Kidney tubule cell (primary cell): ENCODE results near the gene BICRA.
"Not testable (repeated sequence)": the region's sequence is repeated elsewhere in the genome, so short reads cannot be mapped to it uniquely, and the experiment has no call there.

ENCODE experiments used
- DNase-seq: peaks from one replicate; pipeline ENCODE4 v3.0.0-alpha.2; 2018; ENCODE audit warnings: low spot score

The BICRA gene

DNA sequence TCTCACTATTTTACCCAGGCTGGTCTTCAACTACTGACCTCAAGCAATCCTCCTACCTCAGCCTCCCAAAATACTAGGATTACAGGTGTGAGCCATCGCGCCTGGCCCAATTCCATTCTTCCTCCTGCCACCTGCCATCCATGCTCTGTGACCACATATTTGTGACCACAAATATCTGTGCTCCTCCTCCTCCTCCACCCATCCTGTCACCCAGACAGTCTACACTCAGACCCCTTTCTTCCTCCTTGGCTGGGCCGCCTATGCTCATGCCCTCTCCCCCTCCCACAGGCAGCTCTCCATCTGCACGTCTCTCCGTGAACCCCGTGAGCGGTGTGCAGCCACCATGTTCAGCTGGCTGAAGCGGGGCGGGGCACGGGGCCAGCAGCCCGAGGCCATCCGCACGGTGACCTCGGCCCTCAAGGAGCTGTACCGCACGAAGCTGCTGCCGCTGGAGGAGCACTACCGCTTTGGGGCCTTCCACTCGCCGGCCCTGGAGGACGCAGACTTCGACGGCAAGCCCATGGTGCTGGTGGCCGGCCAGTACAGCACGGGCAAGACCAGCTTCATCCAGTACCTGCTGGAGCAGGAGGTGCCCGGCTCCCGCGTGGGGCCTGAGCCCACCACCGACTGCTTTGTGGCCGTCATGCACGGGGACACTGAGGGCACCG, 107.5 kb downstream of the BICRA start:
- DNase-seq = peak; percentile 31

DNA sequence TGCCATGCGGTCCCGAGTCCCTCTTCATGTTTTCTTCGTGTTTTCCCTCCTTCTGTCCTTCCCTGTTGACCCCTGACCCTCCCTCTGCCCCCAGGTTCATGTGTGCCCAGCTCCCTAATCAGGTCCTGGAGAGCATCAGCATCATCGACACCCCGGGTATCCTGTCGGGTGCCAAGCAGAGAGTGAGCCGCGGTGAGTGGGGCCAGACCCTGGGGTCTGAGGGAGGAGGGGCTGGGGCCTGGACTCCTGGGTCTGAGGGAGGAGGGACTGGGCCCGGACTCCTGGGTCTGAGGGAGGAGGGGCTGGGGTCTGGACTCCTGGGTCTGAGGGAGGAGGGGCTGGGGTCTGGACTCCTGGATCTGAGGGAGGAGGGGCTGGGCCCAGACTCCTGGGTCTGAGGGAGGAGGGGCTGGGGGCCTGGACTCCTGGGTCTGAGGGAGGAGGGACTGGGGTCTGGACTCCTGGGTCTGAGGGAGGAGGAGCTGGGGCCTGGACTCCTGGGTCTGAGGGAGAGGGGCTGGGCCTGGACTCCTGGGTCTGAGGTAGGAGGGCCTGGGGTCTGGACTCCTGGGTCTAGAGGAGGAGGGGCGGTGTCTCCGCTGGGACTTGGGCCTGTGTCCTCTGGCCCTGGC, 109.6 kb downstream of the BICRA start:
- DNase-seq = not testable (repeated sequence)

DNA sequence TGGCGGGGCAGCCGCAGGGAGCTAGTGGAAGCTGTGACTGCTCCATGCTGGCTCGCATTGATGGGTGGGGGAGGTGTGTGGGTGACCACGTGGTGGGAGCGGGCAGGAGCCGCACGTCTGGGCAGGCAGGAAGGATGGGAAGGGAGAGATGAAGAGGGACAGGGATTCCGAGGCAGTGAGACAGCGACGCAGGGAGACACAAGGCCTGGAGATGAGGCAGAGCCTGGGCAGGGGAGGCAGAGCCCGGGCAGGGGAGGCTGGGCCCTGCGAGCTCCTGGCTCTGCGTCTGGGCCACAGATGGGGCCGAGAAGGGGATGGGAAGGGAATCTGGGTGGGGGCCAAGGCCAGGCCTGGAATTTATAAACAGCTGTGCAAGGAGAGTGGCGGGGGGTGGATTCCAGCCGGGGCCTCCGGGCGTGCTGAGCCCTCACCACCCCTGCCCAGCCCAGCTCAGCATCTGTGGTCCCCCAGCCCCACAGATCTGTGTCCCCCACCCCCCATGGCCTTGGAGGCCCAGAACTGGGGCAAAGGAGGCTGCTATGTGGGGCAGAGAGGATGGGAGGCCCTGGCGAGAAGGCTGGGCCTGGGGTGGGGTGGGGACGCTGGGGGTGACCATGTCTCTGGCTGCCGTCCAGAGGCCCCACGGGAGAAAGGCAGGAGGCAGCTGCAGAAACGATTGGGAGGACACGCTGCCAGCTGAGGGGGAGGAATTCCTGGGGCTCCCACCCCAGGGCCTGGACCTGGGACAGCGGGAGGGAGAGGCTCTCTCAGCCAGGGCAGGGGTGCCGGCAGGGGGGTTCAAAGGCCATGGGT, 110.3 kb downstream of the BICRA start:
- peak; percentile 90 for DNase-seq

DNA sequence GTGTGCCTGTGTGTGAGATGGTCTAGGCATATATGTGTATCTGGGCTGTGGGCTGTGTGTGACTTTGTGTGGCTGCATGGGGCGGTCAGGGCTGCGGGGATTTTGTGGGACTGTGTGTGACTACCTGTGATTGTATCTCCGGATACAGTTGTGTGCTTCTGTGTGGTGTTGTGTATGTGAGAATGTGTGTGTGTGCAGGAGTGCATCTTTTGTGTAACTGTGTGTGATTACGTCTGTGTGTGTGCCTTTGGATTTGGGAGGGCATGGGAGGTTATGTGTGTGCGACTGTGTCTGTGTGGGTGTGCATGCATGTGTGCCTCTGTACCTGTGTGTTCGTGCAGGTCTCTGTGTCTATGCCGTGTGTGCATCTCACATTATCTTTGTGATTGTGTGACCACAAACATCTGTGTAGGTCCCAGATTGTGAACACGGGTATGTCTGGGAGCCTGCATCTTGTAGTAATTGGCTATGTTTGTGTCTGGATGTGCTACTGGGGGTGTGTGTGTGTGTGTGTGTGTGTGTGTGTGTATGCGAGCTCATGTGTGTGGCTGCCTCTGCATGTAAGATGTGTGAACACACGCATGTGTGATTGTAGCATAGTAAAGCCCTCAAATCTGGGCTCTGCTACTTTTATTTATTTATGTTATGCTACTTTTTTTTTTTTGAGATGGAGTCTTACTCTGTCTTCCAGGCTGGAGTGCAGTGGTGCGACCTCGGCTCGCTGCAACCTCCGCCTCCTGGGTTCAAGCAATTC, 111.9 kb downstream of the BICRA start:
- no peak for DNase-seq

DNA sequence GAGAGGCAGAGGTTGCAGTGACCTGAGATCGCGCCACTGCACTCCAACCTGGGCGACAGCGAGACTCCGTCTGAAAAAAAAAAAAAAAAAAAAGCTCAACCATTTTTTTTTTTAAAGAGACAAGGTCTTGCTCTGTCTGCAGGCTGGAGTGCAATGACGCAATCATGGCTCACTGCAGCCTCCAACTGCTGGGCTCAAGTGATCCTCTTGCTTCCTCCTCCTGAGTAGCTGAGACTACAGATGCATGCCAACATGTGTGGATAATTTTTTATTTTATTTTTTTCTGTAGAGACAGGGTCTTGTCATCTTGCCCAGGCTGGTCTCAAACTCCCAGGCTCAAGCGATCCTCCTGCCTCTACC, 114.6 kb downstream of the BICRA start:
- DNase-seq = peak; percentile 87

DNA sequence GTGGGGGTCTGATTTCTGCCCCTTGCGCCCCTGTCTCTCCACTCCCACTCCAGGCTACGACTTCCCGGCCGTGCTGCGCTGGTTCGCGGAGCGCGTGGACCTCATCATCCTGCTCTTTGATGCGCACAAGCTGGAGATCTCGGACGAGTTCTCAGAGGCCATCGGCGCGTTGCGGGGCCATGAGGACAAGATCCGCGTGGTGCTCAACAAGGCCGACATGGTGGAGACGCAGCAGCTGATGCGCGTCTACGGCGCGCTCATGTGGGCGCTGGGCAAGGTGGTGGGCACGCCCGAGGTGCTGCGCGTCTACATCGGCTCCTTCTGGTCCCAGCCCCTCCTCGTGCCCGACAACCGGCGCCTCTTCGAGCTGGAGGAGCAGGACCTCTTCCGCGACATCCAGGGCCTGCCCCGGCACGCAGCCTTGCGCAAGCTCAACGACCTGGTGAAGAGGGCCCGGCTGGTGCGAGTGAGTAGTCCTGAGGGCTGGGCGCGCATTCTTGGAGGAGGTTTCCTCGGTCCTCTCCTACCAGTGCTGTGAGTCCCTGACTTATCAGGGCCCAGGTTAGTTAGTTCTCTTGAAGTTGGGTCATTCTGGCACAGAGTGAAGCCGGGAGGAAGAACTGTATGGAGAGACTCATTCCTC, 116.9 kb downstream of the BICRA start:
- DNase-seq = no peak

DNA sequence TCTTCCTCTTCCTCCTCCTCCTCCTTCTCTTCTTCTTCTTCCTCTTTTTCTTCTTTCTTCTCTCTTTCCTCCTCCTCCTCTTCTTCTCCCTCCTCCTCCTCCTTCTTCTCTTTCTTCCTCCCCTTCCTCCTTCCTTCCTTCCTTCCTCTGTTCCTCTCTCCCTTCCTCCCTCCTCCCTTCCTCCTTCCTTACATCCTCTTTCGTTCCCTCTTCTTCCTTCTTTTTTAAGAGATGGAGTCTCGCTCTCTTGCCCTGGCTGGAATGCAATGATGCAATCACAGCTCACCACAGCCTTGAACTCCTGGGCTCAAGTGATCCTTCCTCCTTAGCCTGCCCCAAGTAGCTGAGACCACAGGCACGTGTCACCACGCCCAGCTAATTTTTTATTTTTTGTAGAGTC, 117.5 kb downstream of the BICRA start:
- DNase-seq = peak; percentile 77

DNA sequence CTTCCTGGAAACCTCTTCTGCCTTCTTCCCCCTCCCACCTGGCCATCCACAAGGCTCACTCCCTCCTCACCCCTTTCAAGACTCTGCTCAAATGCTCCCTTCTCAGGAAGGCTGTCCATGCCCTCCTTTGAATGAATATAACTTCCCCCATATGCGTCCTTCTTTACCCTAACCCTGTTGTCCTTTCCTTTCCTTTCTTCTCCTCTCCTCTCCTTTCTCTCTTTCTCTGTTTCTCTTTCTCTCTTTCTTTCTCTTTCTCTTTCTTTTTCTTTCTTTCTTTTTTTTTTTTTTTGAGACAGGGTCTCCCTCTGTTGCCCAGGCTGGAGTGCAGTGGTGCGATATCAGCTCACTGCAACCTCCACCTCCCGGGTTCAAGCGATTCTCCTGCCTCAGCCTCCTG, 119.4 kb downstream of the BICRA start:
- DNase-seq = not testable (repeated sequence)

DNA sequence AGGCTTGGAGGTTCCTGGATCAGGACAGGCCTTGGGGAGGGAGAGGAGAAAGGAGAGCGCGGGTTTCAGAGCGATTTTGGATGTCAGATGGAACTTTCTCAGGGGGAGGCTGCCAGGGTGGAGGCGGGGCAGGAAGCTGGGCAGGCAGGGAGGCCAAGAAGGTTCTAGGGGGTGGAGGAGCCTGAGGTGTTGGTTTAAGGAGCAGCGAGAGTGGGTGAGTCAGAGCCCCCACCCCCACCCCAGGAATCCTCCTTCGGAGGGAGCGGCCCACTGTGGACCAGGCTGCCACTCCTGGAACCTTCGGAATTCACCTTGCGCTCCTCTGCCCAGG, 120.5 kb downstream of the BICRA start:
- peak; percentile 94 for DNase-seq

DNA sequence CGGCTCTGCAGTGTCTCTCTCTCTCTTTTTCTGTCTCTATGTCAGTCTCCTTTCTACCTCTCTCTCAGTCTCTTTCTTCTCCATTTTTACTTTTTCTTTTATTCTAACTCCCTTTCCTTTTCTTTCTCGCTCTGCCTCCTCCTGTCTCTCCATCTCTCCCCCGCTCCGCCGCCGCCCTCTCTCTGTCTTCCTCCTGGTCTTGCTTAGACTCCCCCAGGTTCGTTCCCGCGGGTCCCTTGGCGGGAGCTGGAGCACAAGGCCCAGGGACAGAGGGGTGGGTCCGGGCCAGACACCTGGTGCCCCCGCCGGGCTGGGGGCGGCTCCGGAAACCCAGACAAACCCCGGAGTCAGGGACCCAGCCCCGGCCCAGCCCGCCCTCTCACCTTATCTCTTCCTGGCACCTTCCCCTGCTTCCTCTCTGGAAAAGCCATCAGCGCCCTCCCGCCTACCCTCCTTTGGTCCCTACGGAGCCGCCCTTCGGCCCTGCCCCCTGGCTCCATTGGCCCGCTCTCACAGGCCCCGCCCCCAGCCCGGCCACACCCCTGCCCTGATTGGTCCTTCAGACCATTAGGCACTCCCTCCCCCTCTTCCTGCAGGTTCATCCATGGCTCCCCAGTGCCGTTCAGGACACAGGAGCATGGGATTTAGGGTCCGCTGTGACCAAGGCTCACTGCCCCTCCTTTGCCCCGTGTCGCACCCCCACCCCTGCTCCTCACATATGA, 121.0 kb downstream of the BICRA start:
- peak; percentile 79 for DNase-seq

DNA sequence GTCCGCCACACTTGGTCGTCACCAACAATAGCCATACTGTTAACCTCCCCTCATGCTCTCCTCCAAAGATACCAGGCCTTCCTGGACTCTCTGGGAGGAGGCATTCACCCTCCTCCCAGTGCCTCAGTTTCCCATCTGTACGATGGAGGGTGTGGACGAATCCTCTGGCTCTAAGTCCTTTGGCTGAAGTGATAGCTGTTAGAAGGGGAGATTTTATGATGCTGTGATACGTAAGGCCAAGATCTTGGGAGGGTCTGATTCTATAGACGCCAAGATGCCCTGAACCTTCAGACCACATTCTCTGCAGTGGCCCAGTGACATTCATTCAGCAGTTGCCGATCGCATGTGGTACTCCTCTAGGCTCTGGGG, 121.6 kb downstream of the BICRA start:
- DNase-seq = no peak

DNA sequence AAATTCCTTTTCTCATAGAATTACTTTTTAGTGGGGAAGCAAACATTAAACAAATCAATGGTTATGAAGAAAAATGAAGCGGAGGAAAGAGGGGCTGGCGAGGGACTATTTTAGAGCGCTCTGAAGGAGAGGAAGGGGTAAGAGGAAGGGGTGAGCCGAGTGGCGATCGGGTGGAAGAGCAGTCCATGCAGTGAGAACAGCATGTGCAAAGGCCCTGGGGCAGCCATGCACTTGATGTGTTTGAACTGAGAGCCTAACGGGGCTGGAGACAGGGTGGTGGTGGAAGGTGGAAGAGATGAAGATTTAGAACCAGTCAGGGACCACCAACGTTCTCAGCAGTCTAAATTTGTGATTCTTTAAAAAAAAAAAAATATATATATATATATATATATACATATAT, 122.0 kb downstream of the BICRA start:
- no peak for DNase-seq

DNA sequence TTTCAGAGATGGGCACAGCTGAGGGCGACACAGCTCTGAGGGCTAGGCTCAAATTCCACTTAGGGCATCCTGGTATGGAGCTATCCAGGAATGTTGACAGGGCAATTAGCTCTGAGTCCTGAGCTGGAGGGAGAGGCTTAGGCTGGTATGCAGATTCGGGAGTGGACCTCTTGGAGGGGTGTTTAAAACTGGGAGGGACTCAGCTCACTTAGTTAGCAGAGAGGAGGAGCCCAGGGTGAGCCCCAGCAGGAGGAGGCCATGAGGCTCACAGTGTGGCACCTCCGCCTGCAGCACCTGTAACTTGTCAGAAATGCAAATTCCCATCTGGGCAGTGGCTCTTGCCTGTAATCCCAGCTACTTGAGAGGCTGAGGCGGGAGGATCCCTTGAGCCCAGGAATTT, 126.2 kb downstream of the BICRA start:
- no peak for DNase-seq

DNA sequence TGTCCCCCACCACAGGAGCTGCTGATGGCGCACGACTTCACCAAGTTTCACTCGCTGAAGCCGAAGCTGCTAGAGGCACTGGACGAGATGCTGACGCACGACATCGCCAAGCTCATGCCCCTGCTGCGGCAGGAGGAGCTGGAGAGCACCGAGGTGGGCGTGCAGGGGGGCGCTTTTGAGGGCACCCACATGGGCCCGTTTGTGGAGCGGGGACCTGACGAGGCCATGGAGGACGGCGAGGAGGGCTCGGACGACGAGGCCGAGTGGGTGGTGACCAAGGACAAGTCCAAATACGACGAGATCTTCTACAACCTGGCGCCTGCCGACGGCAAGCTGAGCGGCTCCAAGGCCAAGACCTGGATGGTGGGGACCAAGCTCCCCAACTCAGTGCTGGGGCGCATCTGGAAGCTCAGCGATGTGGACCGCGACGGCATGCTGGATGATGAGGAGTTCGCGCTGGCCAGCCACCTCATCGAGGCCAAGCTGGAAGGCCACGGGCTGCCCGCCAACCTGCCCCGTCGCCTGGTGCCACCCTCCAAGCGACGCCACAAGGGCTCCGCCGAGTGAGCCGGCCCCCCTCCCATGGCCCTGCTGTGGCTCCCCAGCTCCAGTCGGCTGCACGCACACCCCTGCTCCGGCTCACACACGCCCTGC, 132.1 kb downstream of the BICRA start:
- no peak for DNase-seq

DNA sequence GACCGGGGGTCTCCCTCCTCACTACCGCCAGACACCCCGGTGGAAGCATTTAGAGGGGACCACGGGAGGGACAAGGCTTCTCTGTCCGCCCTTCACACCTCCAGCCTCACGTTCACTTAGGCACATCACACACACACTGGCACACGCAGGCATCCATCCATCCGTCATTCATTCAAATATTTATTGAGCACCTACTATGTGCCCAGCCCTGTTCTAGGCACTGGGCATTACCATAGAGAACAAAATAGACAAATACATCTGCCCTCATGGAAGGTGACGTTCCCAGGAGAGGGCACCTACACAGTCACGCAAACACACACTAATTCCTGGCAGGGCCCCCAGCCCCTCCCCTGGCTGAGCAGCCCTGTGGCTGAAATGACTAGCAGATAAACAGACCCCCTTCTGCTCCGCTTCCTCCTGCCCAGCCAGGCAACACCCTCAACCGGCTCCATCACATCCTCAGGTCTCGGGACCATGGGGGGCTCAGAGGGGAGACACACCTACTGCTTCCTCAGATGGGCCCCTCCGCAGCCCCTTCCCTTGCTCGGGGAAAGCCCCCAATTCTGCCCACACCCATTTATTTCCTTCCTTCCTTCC, 132.7 kb downstream of the BICRA start:
- no peak for DNase-seq

DNA sequence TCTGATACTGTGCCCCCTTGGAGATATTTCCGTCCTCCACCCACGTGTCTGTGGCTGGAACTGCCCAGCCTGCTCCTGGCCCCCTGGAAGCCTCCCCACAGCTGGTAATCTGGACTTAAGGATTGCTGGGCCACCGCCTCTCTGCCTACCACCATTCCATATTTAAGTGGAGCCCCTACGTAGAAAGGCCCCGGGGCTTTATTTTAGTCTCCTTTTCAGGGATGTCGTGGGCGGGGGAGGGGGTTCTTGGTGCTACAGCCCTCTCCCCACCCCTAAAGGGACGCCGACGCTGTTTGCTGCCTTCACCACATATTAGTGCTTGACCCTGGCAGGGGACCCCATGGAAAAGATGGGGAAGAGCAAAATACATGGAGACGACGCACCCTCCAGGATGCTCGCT, 133.7 kb downstream of the BICRA start:
- no peak for DNase-seq

DNA sequence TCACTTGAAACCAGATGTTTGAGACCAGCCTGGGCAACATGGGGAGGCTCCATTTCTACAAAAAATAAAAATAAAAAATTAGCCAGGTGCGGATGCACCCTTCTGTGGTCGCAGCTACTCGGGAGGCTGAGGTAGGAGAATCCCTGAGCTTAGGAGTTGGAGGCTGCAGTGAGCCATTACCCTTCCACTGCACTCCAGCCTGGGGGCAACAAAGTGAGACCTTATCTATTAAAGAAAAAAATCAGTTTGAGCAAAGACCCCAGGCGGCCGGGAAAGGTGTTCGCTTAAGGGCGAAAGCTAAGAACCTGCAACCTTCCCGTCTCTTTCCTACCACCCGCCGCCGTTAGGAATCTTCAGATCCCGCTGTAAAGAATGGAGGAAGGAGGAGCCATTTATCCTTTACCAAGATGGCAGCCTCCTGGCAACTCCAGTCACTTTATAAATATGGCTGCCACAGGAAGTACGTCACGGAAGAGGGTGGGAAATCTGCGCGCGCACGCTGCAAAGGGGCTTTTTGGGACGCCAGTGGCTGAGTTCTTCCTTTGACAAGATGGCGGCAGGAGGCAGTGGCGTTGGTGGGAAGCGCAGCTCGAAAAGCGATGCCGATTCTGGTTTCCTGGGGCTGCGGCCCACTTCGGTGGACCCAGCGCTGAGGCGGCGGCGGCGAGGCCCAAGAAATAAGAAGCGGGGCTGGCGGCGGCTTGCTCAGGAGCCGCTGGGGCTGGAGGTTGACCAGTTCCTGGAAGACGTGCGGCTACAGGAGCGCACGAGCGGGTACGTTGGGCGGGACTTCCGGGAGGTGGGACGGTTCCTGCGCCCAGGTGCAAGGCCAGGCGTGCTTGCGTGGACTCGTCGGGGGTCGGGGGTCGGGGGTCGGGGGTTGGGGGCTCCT, 136.3 kb downstream of the BICRA start, which contains the start of gene NOP53:
Gene NOP53, plus strand, starts transcription at position 537 of the 892 bp plus-strand sequence. Its CDS starts 14 bp downstream, at position 551.
- peak; percentile 97 for DNase-seq

DNA sequence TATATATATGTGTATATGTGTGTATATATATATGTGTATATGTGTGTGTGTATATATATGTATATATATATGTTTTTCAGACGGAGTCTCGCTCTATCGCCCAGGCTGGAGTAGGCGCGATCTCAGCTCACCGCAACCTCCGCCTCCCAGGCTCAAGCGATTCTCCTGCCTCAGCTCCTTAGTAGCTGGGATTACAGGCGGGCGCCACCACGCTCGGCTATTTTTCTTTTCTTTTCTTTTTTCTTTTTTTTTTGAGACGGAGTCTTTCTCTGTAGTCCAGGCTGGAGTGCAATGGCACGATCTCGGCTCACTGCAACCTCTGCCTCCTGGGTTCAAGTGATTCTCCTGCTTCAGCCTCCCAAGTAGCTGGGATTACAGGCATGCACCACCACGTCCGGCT, 137.2 kb downstream of the BICRA start:
- not testable (repeated sequence) for DNase-seq

DNA sequence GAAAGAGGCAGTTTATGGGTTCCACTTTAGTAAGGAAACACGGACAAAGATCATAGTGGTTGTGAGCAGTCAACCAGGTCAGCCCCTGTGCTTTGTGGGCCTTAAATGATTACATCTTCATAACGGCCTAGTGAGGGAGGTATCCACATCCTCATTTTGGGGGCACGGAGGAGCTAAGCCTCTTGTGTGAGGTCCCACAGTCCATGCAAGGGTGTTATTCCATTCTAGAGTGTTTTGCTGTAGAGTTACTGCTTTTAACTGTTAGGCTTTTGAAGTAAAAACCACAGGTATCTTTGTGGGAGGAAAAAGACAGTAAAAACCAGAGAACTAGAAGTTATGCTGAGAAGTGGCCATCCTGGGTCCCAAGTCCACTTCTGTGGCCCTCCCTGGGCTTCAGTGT, 140.4 kb downstream of the BICRA start:
- DNase-seq = no peak
